ENCODE data around the gene C20orf204. TPM values are rescaled to one million over a fixed set of nuclear protein-coding genes. Genes with fewer than 3 reads are reported as not detected.
"Not testable (repeated sequence)": the region's sequence is repeated elsewhere in the genome, so short reads cannot be mapped to it uniquely, and the experiment has no call there.

Gene C20orf204
- total RNA-seq, 1 donor from 2014 or later: 0.82 TPM

GRCh38 chr20:64084685-64085152, 48.7 kb downstream of the C20orf204 start:
- no peak for DNase-seq

- no peak for DNase-seq
Measured at GRCh38 chr20:64086801-64087200, 50.8 kb downstream of the C20orf204 start.

- not testable (repeated sequence) for DNase-seq
Measured at GRCh38 chr20:64087226-64087825, 51.3 kb downstream of the C20orf204 start.

GRCh38 chr20:64088586-64088985, 52.6 kb downstream of the C20orf204 start:
- not testable (repeated sequence) for DNase-seq

Small RNAs within 50 kb of the gene (small RNA-seq; reads per million reads assigned to genes)
- gene AL355803.1 (ENCODE audit: low replicate concordance) (not detected), gene MIR6813 (ENCODE audit: low replicate concordance) (not detected)

Other genes with a start within 250 kb of the C20orf204 start
- gene ZBTB46, start 204.9 kb upstream of the C20orf204 start, total RNA-seq: 28.6 TPM
- not detected for gene ABHD16B, start 174.7 kb upstream of the C20orf204 start, total RNA-seq
- 62.0 TPM for gene TPD52L2, start 170.9 kb upstream of the C20orf204 start, total RNA-seq
- gene DNAJC5, start 141.1 kb upstream of the C20orf204 start, total RNA-seq: 37.6 TPM
- 48.7 TPM for gene UCKL1, start 79.8 kb upstream of the C20orf204 start, total RNA-seq
- gene ZNF512B, start 66.3 kb upstream of the C20orf204 start, total RNA-seq: 15.3 TPM
- 2.6 TPM for gene SAMD10, start 56.5 kb upstream of the C20orf204 start, total RNA-seq
- 62.5 TPM for gene PRPF6, start 55.0 kb upstream of the C20orf204 start, total RNA-seq
- 17.6 TPM for gene SOX18, start 13.5 kb downstream of the C20orf204 start, total RNA-seq
- gene TCEA2, start 27.0 kb downstream of the C20orf204 start, total RNA-seq: 22.8 TPM
- gene RGS19, start 43.3 kb downstream of the C20orf204 start, total RNA-seq: 7.7 TPM
- 0.62 TPM for gene OPRL1, start 43.9 kb downstream of the C20orf204 start, total RNA-seq
- gene LKAAEAR1, start 48.2 kb downstream of the C20orf204 start, total RNA-seq: not detected
- not detected for gene NPBWR2, start 71.4 kb downstream of the C20orf204 start, total RNA-seq
- gene MYT1, start 128.3 kb downstream of the C20orf204 start, total RNA-seq: 0.31 TPM
- 89.1 TPM for gene PCMTD2, start 219.6 kb downstream of the C20orf204 start, total RNA-seq

Measured in tongue (tissue), 3 donors.